WTC11 (cell line): Measurements from ENCODE around the gene HMGXB3. TPM values are rescaled to one million over a fixed set of nuclear protein-coding genes. Genes with fewer than 3 reads are reported as not detected.

Experiments
- E2F4 ChIP-seq: sonication (generic); formaldehyde crosslinking; IDR thresholded peaks from 2 replicates; pipeline ENCODE4 v1.8.1; 2022; ENCODE audit warnings: low read depth, mild to moderate bottlenecking, moderate library complexity, missing genetic modification reagents, borderline replicate concordance
- ELF4 ChIP-seq: sonication (generic); formaldehyde crosslinking; IDR thresholded peaks from 2 replicates; pipeline ENCODE4 v1.8.1; 2022; ENCODE audit warnings: low read depth, mild to moderate bottlenecking, moderate library complexity, missing genetic modification reagents
- ETV6 ChIP-seq: sonication (generic); formaldehyde crosslinking; IDR thresholded peaks from 2 replicates; pipeline ENCODE4 v1.8.1; 2022; ENCODE audit warnings: mild to moderate bottlenecking, missing genetic modification reagents
- FOXP4 ChIP-seq: sonication (generic); formaldehyde crosslinking; IDR thresholded peaks from 2 replicates; pipeline ENCODE4 v1.8.0; 2022; ENCODE audit warnings: mild to moderate bottlenecking, missing genetic modification reagents
- GABPB1 ChIP-seq: sonication (generic); formaldehyde crosslinking; IDR thresholded peaks from 2 replicates; pipeline ENCODE4 v1.8.1; 2023; ENCODE audit warnings: mild to moderate bottlenecking, missing genetic modification reagents
- NFE2L1 ChIP-seq: sonication (generic); formaldehyde crosslinking; IDR thresholded peaks from 2 replicates; pipeline ENCODE4 v1.8.1; 2023; ENCODE audit warnings: missing genetic modification reagents
- NR3C1 ChIP-seq: sonication (generic); formaldehyde crosslinking; conservative IDR thresholded peaks from 2 replicates; pipeline ENCODE4 v1.8.1; 2023; ENCODE audit warnings: low read depth, mild to moderate bottlenecking, missing genetic modification reagents
- OVOL2 ChIP-seq: fragments of 250-450 bp; sonication (Bioruptor Pico); IDR thresholded peaks from 2 replicates; pipeline ENCODE4 v1.9.0; 2021; ENCODE audit warnings: mild to moderate bottlenecking, borderline replicate concordance
- TCF7 ChIP-seq: sonication (generic); formaldehyde crosslinking; IDR thresholded peaks from 2 replicates; pipeline ENCODE4 v1.8.0; 2022; ENCODE audit warnings: mild to moderate bottlenecking, low read depth, missing genetic modification reagents, moderate library complexity
- USF1 ChIP-seq: sonication (generic); formaldehyde crosslinking; IDR thresholded peaks from 2 replicates; pipeline ENCODE4 v1.8.0; 2022; ENCODE audit warnings: mild to moderate bottlenecking, missing genetic modification reagents
- ZNF219 ChIP-seq: sonication (generic); formaldehyde crosslinking; IDR thresholded peaks from 2 replicates; pipeline ENCODE4 v1.8.0; 2023; ENCODE audit warnings: missing genetic modification reagents, mild to moderate bottlenecking, borderline replicate concordance
- ZNF512 ChIP-seq: sonication (generic); formaldehyde crosslinking; IDR thresholded peaks from 2 replicates; pipeline ENCODE4 v1.8.1; 2022; ENCODE audit warnings: missing genetic modification reagents, borderline replicate concordance
- ZNF532 ChIP-seq: fragments of 250-450 bp; sonication (Bioruptor Pico); IDR thresholded peaks from 2 replicates; pipeline ENCODE4 v1.9.0; 2021; ENCODE audit warnings: mild to moderate bottlenecking, borderline replicate concordance
- total RNA-seq: library from RNA; stranded (reverse); gene quantifications from 3 replicates; pipeline ENCODE4 v1.2.3, GENCODE V29; 2021
- TF ChIP-seq, protein P1 (sequence below): sonication (generic); formaldehyde crosslinking; IDR thresholded peaks from 2 replicates; pipeline ENCODE4 v1.8.1; 2023; ENCODE audit warnings: mild to moderate bottlenecking, missing genetic modification reagents
- TF ChIP-seq, protein P2 (sequence below): sonication (generic); formaldehyde crosslinking; IDR thresholded peaks from 2 replicates; pipeline ENCODE4 v1.8.1; 2022; ENCODE audit warnings: mild to moderate bottlenecking, missing genetic modification reagents, moderate library complexity, borderline replicate concordance
- TF ChIP-seq, protein P3 (sequence below): sonication (generic); formaldehyde crosslinking; IDR thresholded peaks from 2 replicates; pipeline ENCODE4 v1.8.0; 2022; ENCODE audit warnings: mild to moderate bottlenecking, missing genetic modification reagents
- TF ChIP-seq, protein P4 (sequence below): sonication (generic); formaldehyde crosslinking; conservative IDR thresholded peaks from 2 replicates; pipeline ENCODE4 v1.8.1; 2023; ENCODE audit warnings: mild to moderate bottlenecking, low read depth, missing genetic modification reagents, moderate library complexity
- TF ChIP-seq, protein P5 (sequence below): sonication (generic); formaldehyde crosslinking; IDR thresholded peaks from 2 replicates; pipeline ENCODE4 v1.8.1; 2023; ENCODE audit warnings: mild to moderate bottlenecking, missing genetic modification reagents, moderate library complexity

Gene HMGXB3
- total RNA-seq, 1 experiment from 2014 or later: 31.6 TPM

DNA sequence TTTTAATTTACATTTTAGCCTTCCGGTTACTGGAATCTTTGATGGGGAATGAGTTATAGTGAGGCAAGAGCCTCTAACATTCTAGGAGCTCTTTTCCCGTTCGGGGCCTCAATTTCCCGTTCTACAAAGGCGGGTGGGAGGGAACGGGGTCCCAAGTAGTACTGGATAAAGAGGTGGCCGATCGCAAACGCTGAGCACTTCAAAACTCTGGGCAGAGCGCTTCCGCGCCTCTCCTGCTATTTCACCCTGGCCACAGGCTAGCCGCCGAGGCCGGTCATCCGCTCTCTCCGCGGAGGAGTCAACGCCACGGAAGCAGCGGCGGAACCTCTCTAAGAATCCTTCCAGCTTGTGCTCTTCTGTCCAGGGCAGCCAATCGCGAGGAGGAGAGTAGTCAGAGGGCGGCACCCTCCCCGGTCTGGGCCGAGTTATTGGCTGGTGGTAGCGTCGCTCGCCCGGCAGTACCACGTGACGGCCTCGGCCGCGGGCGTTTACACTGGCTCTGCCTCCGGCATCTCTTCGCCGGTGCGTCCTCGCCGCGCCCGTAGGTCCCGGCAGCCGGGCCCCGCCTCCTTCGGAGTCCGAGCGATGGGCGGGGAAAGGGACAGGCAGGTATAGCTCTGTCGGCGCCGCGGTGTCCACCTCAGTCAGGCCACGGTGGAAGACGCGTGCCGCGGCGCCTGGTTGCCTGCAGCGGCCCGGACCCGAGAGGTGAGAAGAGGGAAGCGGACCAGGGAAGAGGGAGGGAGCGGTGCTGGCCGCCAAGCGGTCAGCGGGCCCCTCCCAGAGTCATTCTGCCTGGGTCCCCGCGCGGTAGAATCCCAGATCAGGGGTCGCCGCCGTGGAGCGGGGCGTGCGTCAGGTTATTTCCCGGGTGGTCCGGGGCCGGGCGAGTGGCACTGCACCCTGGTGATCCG lies 40.0 kb upstream of the HMGXB3 start, which contains the start of gene SLC26A2 (continued):
- TF ChIP-seq, protein P1, sequence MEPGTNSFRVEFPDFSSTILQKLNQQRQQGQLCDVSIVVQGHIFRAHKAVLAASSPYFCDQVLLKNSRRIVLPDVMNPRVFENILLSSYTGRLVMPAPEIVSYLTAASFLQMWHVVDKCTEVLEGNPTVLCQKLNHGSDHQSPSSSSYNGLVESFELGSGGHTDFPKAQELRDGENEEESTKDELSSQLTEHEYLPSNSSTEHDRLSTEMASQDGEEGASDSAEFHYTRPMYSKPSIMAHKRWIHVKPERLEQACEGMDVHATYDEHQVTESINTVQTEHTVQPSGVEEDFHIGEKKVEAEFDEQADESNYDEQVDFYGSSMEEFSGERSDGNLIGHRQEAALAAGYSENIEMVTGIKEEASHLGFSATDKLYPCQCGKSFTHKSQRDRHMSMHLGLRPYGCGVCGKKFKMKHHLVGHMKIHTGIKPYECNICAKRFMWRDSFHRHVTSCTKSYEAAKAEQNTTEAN: peak; percentile 88; the same call in 1 of the 2 replicates
- TF ChIP-seq NFE2L1 (CRISPR knock-in tag): peak; percentile 63; the same call in 1 of the 2 replicates
- no peak; the same call in 1 of the 2 replicates for TF ChIP-seq ZNF512 (CRISPR knock-in tag)
- TF ChIP-seq, protein P2, sequence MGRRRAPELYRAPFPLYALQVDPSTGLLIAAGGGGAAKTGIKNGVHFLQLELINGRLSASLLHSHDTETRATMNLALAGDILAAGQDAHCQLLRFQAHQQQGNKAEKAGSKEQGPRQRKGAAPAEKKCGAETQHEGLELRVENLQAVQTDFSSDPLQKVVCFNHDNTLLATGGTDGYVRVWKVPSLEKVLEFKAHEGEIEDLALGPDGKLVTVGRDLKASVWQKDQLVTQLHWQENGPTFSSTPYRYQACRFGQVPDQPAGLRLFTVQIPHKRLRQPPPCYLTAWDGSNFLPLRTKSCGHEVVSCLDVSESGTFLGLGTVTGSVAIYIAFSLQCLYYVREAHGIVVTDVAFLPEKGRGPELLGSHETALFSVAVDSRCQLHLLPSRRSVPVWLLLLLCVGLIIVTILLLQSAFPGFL (CRISPR knock-in tag): no peak
- TF ChIP-seq ELF4 (CRISPR knock-in tag): no peak
- peak; percentile 27; the same call in 1 of the 2 replicates for TF ChIP-seq GABPB1 (CRISPR knock-in tag)
- TF ChIP-seq FOXP4 (CRISPR knock-in tag): peak; percentile 64; the same call in 1 of the 2 replicates
- TF ChIP-seq ETV6: 0 out of 2 replicates have a peak, but pooled peaks have one; percentile 63
- peak; percentile 99 for TF ChIP-seq USF1 (CRISPR knock-in tag)
- TF ChIP-seq, protein P3, sequence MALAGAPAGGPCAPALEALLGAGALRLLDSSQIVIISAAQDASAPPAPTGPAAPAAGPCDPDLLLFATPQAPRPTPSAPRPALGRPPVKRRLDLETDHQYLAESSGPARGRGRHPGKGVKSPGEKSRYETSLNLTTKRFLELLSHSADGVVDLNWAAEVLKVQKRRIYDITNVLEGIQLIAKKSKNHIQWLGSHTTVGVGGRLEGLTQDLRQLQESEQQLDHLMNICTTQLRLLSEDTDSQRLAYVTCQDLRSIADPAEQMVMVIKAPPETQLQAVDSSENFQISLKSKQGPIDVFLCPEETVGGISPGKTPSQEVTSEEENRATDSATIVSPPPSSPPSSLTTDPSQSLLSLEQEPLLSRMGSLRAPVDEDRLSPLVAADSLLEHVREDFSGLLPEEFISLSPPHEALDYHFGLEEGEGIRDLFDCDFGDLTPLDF (CRISPR knock-in tag): no peak
- TF ChIP-seq E2F4 (CRISPR knock-in tag): no peak; the same call in 1 of the 2 replicates
- no peak for TF ChIP-seq OVOL2 (CRISPR knock-in tag)
- TF ChIP-seq NR3C1: no peak
- TF ChIP-seq, protein P4, sequence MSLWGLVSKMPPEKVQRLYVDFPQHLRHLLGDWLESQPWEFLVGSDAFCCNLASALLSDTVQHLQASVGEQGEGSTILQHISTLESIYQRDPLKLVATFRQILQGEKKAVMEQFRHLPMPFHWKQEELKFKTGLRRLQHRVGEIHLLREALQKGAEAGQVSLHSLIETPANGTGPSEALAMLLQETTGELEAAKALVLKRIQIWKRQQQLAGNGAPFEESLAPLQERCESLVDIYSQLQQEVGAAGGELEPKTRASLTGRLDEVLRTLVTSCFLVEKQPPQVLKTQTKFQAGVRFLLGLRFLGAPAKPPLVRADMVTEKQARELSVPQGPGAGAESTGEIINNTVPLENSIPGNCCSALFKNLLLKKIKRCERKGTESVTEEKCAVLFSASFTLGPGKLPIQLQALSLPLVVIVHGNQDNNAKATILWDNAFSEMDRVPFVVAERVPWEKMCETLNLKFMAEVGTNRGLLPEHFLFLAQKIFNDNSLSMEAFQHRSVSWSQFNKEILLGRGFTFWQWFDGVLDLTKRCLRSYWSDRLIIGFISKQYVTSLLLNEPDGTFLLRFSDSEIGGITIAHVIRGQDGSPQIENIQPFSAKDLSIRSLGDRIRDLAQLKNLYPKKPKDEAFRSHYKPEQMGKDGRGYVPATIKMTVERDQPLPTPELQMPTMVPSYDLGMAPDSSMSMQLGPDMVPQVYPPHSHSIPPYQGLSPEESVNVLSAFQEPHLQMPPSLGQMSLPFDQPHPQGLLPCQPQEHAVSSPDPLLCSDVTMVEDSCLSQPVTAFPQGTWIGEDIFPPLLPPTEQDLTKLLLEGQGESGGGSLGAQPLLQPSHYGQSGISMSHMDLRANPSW (CRISPR knock-in tag): no peak
- TF ChIP-seq, protein P5, sequence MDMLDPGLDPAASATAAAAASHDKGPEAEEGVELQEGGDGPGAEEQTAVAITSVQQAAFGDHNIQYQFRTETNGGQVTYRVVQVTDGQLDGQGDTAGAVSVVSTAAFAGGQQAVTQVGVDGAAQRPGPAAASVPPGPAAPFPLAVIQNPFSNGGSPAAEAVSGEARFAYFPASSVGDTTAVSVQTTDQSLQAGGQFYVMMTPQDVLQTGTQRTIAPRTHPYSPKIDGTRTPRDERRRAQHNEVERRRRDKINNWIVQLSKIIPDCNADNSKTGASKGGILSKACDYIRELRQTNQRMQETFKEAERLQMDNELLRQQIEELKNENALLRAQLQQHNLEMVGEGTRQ (CRISPR knock-in tag): peak; percentile 99
- no peak for TF ChIP-seq ZNF219
- TF ChIP-seq ZNF532 (CRISPR knock-in tag): no peak
- 0 out of 2 replicates have a peak, but pooled peaks have one; percentile 31 for TF ChIP-seq TCF7 (CRISPR knock-in tag)
